AG09309 (cell line): Measurements from ENCODE around the gene USP46.

ENCODE experiments used
- DNase-seq: peaks from one replicate; pipeline ENCODE4 v3.0.0-alpha.2; 2010; ENCODE audit warnings: low read depth
- H3K4me3 ChIP-seq: 2 replicates; pipeline ENCODE4 v1.5.1; 2011; ENCODE audit warnings: mild to moderate bottlenecking, low read depth, low read length, moderate library complexity; ENCODE audit not compliant: control insufficient read depth
- TF ChIP-seq, protein P1 (sequence below): IDR thresholded peaks from 2 replicates; pipeline ENCODE4 v1.5.1; 2011; ENCODE audit warnings: mild to moderate bottlenecking, low read depth, low read length, inconsistent platforms; ENCODE audit not compliant: insufficient read depth, control insufficient read depth; ENCODE audit errors: missing control alignments

USP46 gene

DNA sequence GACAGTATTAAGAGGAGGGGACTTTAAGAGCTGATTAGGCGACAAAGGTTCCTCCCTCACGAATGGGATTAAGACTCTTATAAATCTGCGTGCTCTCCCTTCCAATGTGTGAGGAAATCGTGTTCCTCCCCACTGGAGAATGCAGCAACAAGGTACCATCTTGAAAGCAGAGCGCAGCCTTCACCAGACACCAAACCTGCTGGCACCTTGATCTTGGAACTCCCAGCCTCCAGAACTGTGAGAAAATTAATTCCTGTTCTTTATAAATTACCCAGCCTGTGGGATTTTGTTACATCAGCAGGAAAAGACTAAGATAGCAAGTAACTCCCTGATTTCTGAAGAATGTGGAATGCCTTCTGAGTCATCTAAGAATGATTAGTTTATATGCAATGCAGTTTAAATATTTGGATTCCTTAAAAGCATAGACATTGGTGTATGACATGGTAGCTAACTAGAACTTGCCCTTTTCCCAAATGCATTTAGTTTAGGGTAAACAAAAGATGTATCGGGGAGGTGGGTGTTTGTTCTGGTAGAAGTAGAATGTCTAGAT is 86.1 kb downstream of the USP46 start:
- TF ChIP-seq, protein P1, sequence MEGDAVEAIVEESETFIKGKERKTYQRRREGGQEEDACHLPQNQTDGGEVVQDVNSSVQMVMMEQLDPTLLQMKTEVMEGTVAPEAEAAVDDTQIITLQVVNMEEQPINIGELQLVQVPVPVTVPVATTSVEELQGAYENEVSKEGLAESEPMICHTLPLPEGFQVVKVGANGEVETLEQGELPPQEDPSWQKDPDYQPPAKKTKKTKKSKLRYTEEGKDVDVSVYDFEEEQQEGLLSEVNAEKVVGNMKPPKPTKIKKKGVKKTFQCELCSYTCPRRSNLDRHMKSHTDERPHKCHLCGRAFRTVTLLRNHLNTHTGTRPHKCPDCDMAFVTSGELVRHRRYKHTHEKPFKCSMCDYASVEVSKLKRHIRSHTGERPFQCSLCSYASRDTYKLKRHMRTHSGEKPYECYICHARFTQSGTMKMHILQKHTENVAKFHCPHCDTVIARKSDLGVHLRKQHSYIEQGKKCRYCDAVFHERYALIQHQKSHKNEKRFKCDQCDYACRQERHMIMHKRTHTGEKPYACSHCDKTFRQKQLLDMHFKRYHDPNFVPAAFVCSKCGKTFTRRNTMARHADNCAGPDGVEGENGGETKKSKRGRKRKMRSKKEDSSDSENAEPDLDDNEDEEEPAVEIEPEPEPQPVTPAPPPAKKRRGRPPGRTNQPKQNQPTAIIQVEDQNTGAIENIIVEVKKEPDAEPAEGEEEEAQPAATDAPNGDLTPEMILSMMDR, result no peak
- DNase-seq, result peak; percentile 37
- no peak overlapping the region for H3K4me3 ChIP-seq

DNA sequence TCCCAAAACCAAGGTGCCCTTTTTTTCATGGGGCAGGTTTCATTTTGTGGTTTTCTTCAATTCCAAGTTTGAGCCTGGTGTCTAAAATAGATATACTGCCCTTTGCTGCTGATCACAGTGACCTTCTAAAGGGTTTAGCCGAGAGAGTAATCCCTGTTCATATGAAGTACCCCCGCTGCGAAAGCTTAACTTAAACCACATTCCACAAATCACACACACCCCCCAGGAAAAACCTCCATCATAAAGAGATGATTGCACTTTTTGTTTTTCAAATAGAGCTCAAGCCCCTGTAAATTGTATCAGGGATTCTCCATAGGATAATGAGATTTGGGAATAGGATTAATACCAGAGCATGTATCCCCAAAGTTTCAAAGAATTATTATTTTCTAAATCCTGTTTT is 90.8 kb downstream of the USP46 start:
- DNase-seq, result no peak
- H3K4me3 ChIP-seq, result no peak overlapping the region
- TF ChIP-seq, protein P1, result no peak

DNA sequence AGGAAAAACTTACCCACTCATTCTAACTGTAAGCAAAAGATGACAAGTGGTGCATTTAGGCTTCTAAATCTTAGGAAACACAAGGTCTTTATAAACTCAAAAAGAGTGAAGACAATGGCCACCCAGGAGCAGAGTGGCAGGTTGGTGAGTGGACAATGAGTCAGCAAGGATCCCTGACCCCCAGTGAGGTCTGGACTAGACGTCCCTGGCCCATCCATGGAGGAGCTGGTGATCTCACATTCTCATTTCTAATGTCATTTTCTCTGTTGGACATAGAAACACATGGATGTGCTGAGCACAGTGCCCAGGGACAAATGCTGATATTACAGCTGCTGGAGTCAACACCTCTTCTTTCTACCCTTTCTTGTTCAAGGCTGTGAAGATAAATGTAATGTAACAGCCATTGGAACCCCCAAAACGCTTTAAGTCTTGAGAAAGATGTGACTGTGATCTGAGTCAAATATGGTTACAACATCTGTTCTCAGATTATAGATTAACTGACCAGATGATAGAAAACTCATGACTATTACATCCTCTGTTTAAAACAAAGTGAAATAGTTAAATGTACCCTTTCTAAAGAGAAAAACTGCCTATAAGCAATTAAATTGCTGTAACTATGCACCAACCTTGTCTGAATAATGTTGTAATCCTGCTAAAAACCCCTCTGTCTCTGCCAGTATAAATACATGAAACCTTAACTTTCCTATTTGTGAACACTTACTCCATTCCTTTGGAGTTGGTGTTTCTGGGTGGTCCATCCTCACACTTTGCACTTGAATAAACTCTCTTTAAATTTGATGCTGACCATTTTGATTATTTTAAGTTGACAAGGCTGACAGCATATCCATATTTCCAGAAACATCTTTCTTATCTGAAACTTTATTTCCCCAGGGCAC is 92.7 kb downstream of the USP46 start:
- no peak overlapping the region for H3K4me3 ChIP-seq
- TF ChIP-seq, protein P1, result no peak
- DNase-seq, result no peak

DNA sequence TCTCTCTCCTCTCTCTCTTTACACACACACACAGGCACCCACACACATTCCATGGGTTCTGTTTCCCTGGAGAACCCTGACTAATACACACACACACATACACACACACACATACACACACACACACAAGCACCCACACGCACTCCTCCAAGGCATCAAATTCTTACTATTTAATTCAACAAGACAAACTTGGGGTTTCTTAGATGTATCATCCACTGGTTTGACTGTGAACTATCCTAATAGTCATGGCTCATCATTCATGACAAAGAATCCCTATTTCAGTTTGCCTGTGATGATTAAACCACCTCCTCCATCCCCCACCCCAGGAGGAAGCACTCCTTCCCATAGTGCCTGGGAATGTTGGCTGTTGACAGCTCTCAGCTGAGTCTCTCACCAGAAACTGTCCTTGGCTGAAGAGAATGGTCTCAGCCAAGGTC is 98.2 kb downstream of the USP46 start:
- H3K4me3 ChIP-seq, result no peak overlapping the region
- TF ChIP-seq, protein P1, result no peak
- peak; percentile 70 for DNase-seq

DNA sequence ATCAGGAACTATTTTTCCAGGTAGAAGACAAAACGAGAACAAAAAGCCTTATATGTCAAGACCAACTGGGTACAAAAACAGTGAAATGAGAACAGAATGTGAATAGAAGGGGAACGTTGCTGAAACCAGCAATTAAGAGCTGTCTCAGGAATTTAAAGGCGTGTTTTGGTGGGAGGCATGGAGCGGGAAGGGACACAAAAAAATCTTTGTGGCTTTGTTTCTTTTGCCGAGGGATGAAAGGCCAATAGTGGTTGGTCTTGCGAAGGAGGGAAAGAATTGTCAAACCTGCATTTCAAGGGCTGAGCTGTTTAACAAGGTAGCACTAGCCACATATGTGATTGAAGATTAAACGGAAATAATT is 103.8 kb downstream of the USP46 start:
- no peak overlapping the region for H3K4me3 ChIP-seq
- DNase-seq, result no peak
- TF ChIP-seq, protein P1, result no peak

DNA sequence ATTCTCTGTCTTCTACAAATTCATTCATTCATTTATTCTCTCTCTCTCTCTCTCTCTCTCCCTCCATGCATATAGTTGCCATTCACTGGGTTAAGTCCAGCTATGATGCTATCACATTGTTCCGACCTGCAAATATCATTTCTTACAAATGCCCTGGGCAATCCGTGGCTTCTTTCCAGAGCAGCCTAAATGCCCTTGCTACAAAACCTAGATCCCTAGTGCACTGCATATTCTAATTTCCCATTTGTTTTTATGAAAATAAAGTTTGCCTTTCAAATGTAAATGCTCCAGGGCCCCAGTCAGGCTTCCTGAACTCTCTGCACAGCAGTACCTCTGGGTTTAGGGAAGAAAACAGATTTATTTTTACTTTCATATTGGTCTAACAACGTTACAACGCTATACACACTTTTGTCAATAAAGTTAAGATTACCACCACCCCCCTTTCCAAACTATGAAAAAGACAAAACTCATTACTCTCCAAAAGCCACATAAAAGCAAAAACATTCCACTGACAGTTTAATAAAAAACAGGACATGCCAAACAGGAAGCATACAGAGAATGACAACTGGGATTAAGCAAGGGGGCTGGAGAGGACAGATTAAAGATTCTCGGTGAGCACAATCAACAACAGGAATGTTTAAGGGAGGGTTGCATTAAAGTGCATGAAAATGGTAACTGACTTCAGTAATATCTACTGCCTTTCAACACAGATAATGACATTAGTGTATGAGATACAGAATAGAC is 104.3 kb downstream of the USP46 start:
- no peak overlapping the region for H3K4me3 ChIP-seq
- no peak for DNase-seq
- TF ChIP-seq, protein P1, result no peak
